ENCODE results near the gene PDZRN4.

The PDZRN4 gene

DNA sequence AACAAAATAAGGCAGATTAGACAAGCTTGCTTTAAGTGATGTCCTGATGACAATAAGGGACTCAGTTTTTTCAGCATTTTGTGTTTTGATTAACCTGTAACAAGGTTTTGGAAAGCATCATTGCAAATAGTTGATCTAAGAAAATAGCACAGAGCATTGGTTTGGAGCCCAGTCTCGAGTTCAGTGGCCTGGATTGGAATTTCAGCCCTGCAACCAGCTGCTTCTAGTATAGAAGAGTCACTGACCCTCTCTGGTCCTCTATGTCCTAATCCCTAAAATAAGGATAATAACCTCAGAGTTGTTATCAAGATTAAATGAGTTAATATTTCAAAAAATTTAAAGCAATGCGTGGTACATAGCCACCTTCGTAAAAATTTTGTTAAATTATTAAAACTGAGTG is 25.5 kb downstream of the PDZRN4 start:
- no peak for DNase-seq (ENCODE audit: low read depth)
- TF ChIP-seq, protein P1, sequence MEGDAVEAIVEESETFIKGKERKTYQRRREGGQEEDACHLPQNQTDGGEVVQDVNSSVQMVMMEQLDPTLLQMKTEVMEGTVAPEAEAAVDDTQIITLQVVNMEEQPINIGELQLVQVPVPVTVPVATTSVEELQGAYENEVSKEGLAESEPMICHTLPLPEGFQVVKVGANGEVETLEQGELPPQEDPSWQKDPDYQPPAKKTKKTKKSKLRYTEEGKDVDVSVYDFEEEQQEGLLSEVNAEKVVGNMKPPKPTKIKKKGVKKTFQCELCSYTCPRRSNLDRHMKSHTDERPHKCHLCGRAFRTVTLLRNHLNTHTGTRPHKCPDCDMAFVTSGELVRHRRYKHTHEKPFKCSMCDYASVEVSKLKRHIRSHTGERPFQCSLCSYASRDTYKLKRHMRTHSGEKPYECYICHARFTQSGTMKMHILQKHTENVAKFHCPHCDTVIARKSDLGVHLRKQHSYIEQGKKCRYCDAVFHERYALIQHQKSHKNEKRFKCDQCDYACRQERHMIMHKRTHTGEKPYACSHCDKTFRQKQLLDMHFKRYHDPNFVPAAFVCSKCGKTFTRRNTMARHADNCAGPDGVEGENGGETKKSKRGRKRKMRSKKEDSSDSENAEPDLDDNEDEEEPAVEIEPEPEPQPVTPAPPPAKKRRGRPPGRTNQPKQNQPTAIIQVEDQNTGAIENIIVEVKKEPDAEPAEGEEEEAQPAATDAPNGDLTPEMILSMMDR (conservative IDR thresholded peaks at IDR 0.05; ENCODE audit: low read depth, low read length) = no peak
- no peak overlapping the region for H3K4me3 ChIP-seq (ENCODE audit: low read depth, low read length)

GRCh38 chr12:41217727-41218126 is 29.6 kb downstream of the PDZRN4 start:
- no peak for DNase-seq (ENCODE audit: low read depth)
- H3K4me3 ChIP-seq (ENCODE audit: low read depth, low read length) = no peak overlapping the region
- TF ChIP-seq, protein P1 (conservative IDR thresholded peaks at IDR 0.05; ENCODE audit: low read depth, low read length) = no peak

- H3K4me3 ChIP-seq (ENCODE audit: low read depth, low read length) = no peak overlapping the region
- TF ChIP-seq, protein P1 (conservative IDR thresholded peaks at IDR 0.05; ENCODE audit: low read depth, low read length) = no peak
- no peak for DNase-seq (ENCODE audit: low read depth)
These were observed 32.8 kb downstream of the PDZRN4 start for GRCh38 chr12:41220931-41221330.

GRCh38 chr12:41221491-41221890 is 33.4 kb downstream of the PDZRN4 start:
- TF ChIP-seq, protein P1 (conservative IDR thresholded peaks at IDR 0.05; ENCODE audit: low read depth, low read length) = no peak
- DNase-seq (ENCODE audit: low read depth) = no peak
- H3K4me3 ChIP-seq (ENCODE audit: low read depth, low read length) = no peak overlapping the region

DNA sequence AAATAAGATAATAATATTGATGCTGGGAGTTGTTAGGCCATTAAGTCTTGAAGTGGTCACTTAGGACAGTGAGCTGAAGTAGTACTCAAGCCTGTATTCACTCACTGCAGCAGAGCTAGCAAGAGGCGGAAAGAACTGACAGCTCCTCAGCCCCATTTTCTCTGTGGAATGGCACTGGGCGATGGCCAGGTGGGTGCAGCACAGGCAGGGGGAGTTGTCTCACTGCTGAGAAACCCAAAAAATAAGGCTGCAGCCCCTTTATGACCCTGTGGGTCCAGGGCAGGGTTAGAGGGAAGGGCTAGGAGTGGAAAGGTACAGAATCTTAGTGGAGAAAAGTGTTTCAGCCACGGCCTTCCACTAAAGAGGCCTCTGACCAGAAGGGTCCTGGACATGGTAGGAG is 35.5 kb downstream of the PDZRN4 start:
- TF ChIP-seq, protein P1 (conservative IDR thresholded peaks at IDR 0.05; ENCODE audit: low read depth, low read length) = no peak
- DNase-seq (ENCODE audit: low read depth) = no peak

DNA sequence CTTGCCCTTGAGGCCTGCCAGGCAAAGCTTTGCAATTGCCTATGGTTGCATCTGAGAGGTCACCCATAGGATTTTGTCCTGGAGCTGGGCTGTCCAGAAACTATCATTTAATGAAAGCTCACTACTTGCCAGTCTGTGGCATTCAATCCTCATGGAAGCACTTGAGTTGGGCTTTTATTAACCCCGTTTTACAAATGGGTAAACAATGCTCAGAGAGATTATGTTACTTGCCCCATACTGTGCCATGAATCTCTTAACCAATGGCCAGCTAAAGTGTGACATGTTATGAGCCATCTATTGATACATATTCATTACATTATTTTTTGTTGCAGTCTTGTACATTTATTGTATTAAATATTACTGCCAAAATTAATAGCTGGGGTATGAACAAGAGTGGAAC is 35.9 kb downstream of the PDZRN4 start:
- no peak for DNase-seq (ENCODE audit: low read depth)
- TF ChIP-seq, protein P1 (conservative IDR thresholded peaks at IDR 0.05; ENCODE audit: low read depth, low read length) = no peak
- H3K4me3 ChIP-seq (ENCODE audit: low read depth, low read length) = no peak overlapping the region

More for the DNA sequence above, 35.5 kb downstream of the PDZRN4 start:
- H3K4me3 ChIP-seq (ENCODE audit: low read depth, low read length) = no peak overlapping the region

DNA sequence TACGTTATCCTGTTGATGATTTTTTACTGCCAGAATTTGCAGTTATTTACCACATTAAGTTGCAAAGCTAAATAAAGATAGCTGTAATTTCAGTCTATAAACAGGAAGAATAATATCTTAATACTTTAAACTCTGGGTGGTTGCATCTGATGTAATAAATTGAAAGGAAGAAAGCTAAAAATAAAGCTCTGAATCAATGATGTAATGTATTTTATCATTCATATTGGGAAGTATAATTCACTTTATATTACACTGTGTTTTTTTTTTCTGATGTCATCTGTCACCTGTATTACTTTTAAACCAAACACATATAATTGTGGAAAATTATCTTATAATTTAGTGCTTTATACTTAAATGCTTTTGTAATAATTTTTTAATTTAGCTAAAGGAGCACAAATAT is 37.1 kb downstream of the PDZRN4 start:
- TF ChIP-seq, protein P1 (conservative IDR thresholded peaks at IDR 0.05; ENCODE audit: low read depth, low read length) = no peak
- no peak for DNase-seq (ENCODE audit: low read depth)

More for the DNA sequence above, 37.1 kb downstream of the PDZRN4 start:
- no peak overlapping the region for H3K4me3 ChIP-seq (ENCODE audit: low read depth, low read length)
